Ovary (tissue), 9 donors: ENCODE results near the gene FAM107B. TPM values are rescaled to one million over a fixed set of nuclear protein-coding genes. Genes with fewer than 3 reads are reported as not detected.

Experiments
- DNase-seq, 5 donors: peaks; one replicate each; pipeline ENCODE4 v3.0.0-alpha.2; 2019 to 2020
- H3K27ac ChIP-seq, 2 donors: fragments of 200-600 bp; one replicate each; pipeline versions ENCODE4 v1.5.1 to v1.8.0; 2019 to 2022
- H3K27me3 ChIP-seq: fragments of 200-600 bp; one replicate; pipeline ENCODE4 v1.8.0; 2022
- H3K36me3 ChIP-seq: fragments of 200-600 bp; sonication (generic); one replicate; pipeline ENCODE4 v1.5.1; 2019
- H3K4me1 ChIP-seq: one replicate; pipeline ENCODE4 v1.8.1; 2013; ENCODE audit warnings: mild to moderate bottlenecking, moderate library complexity; ENCODE audit not compliant: insufficient read depth
- H3K4me3 ChIP-seq: fragments of 200-600 bp; sonication (generic); one replicate; pipeline ENCODE4 v1.5.1; 2017
- H3K9me3 ChIP-seq, 2 donors: fragments of 200-600 bp in 1 of 2; sonication (generic) in 1 of 2; one replicate each; pipeline versions ENCODE4 v1.5.1 to v1.8.1; 2013 to 2019; ENCODE audit warnings: mild to moderate bottlenecking in 1 of 2, moderate library complexity in 1 of 2
- EP300 ChIP-seq: sonication (generic); formaldehyde crosslinking; IDR thresholded peaks from one replicate; pipeline ENCODE4 v1.6.1; 2017; ENCODE audit warnings: antibody characterized with exemption
- POLR2A ChIP-seq: fragments of 450-650 bp; IDR thresholded peaks from one replicate; pipeline ENCODE4 v1.6.1; 2017; ENCODE audit warnings: antibody characterized with exemption, mild to moderate bottlenecking, moderate library complexity
- WGBS, 3 donors: extraction: QIAGEN DNeasy Blood & Tissue Kit in 1 of 3; methylation state at CpG; one replicate each; pipeline versions ENCODE4 v1.1.5 to v1.1.7; 2013 to 2017; 5-methylcytosine and 5-hydroxymethylcytosine counted together
- intact Hi-C, 4 donors: fragments of 100-400 bp; cut with DNase I; formaldehyde crosslinking; loops; one replicate each; pipeline versions ENCODE4 v1.11.0 to v1.15.1; 2022 to 2023
- polyA plus RNA-seq, 2 donors: library from polyadenylated mRNA; stranded (reverse); fragments of 200-250 nt in 1 of 2; fragments of 350-450 nt in 1 of 2; fragmentation: Illumina TruSeq in 1 of 2; extraction: RNeasy Lipid Tissue Mini Kit (QIAGEN cat#74804) in 1 of 2; gene quantifications; one replicate each; pipeline ENCODE4 v1.2.3, GENCODE V29; 2013 to 2014
- total RNA-seq, 7 donors: library from RNA; depleted of rRNA in 2 of 7; stranded (reverse); fragments of >200 nt in 2 of 7; fragmentation: NEBNext Ultra II Directional in 3 of 7; extraction: Animal tissue kit (Norgen Biotek cat#: 25700) in 3 of 7; gene quantifications; one replicate each; pipeline versions ENCODE4 v1.1.0 to v1.2.4, GENCODE V29; 2016 to 2023
- TF ChIP-seq, protein P1 (sequence below), 3 donors: fragments of 450-650 bp in 2 of 3; fragments of 200-600 bp in 1 of 3; IDR thresholded peaks; one replicate each; pipeline versions ENCODE4 v1.5.1 to v1.8.0; 2016 to 2022; ENCODE audit warnings: antibody characterized with exemption in 3 of 3, mild to moderate bottlenecking in 1 of 3
- donor health status: DM: no; HTN: no; CAD: no; lungs with moderate emphysema.
- donor health status: DM: no; HTN: no; CAD: no.
- donor health status: Bipolar disorder and iron deficiency.
- donor health status: DM: yes; HTN: yes; CAD: no.
- donor health status: DM: no; HTN: no; CAD: no.
- donor health status: DM: yes; HTN: yes; CAD: no.

The FAM107B gene
- total and polyA plus RNA-seq, 9 donors: 6.0 to 26.6 (median 15.0) TPM

DNA sequence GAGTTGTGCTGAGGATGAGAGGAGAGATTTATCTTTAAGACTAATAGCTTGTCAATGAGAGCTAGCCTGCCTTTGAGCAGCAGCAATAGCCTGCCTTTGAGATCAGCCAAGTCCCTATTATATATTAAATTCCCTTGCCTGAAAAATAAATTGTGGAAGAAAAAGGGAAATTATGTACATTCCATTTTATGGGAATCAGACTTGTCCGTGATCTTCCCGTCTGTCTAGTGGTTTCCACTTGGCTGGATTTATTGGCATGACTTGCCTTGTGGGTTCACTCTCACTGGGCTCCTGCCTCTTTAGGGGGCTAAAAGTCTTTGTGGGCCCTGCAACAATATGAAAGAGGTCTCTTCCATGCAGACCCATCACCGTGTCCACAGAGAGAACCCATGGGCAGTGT lies 272.3 kb downstream of the FAM107B start:
- WGBS, 3 donors: 50 to 55% (median 55%) methylated on average over 3 of the region's 3 CpGs
- no peak overlapping the region for H3K27ac ChIP-seq
- H3K4me1 ChIP-seq: no peaks in the 10 kb centered on the region
- TF ChIP-seq POLR2A (no peak), EP300 (no peak)
- TF ChIP-seq, protein P1, sequence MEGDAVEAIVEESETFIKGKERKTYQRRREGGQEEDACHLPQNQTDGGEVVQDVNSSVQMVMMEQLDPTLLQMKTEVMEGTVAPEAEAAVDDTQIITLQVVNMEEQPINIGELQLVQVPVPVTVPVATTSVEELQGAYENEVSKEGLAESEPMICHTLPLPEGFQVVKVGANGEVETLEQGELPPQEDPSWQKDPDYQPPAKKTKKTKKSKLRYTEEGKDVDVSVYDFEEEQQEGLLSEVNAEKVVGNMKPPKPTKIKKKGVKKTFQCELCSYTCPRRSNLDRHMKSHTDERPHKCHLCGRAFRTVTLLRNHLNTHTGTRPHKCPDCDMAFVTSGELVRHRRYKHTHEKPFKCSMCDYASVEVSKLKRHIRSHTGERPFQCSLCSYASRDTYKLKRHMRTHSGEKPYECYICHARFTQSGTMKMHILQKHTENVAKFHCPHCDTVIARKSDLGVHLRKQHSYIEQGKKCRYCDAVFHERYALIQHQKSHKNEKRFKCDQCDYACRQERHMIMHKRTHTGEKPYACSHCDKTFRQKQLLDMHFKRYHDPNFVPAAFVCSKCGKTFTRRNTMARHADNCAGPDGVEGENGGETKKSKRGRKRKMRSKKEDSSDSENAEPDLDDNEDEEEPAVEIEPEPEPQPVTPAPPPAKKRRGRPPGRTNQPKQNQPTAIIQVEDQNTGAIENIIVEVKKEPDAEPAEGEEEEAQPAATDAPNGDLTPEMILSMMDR (IDR thresholded peaks at IDR 0.05): no peak
- no peak for DNase-seq
- intact Hi-C loops: no loop called here
- no peak overlapping the region for H3K4me3 ChIP-seq
- no peaks in the 10 kb centered on the region for H3K36me3 ChIP-seq
- H3K9me3 ChIP-seq: no peaks in the 10 kb centered on the region
- H3K27me3 ChIP-seq: no peaks in the 10 kb centered on the region

DNA sequence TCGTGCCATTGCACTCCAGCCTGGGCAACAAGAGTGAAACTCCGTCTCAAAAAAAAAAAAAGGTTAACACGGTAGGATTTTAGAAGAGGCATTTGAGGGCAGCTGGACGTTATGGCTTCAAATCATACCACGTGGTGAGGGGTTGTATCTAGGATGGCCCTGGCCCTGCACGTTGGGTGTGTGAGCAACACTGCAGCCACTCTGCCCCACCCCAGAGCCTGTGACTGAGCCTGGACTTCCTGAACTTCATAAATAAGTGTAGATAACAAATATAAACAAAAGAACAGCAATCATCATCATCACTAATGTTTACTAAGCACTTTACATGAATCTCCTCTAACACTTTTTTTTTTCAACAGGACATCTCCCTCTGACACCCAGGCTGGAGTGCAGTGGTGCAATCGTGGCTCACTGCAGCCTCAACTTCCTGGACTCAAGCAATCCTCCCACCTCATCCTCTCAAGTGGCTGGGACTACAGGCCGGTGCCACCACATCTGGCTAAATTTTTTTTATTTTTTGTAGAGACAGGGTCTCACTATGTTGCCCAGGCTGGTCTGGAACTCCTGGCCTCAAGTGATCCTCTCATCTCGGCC lies 274.4 kb downstream of the FAM107B start:
- no peak overlapping the region for H3K4me3 ChIP-seq
- DNase-seq: no peak
- H3K4me1 ChIP-seq: no peaks in the 10 kb centered on the region
- TF ChIP-seq EP300 (no peak), POLR2A (no peak)
- TF ChIP-seq, protein P1 (IDR thresholded peaks at IDR 0.05): no peak
- H3K9me3 ChIP-seq: no peaks in the 10 kb centered on the region
- intact Hi-C loops: no loop called here
- no peaks in the 10 kb centered on the region for H3K36me3 ChIP-seq
- H3K27me3 ChIP-seq: no peaks in the 10 kb centered on the region
- WGBS, 3 donors: 62 to 72% (median 71%) methylated on average over 9 of the region's 9 CpGs
- H3K27ac ChIP-seq: no peak overlapping the region

DNA sequence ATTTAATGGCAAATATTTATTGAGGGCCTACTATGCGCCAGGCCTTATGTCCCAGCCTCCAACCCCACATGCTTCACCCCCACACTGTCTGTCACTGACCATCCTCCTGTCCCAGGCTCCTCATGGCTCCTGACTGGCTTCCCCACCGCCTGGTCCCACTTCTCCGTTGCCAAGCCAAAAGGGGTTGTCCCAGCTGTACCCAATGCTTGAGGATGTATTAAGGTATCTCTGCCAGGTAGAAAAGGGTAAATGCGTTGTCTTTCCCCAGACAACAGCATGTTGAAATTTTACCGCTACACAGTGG lies 275.1 kb downstream of the FAM107B start:
- WGBS, 3 donors: 90 to 94% (median 93%) methylated on average over 5 of the region's 5 CpGs
- Histone ChIP-seq H3K27me3 (no peaks in the 10 kb centered on the region), H3K4me3 (no peak overlapping the region), H3K36me3 (no peaks in the 10 kb centered on the region), H3K27ac (no peak overlapping the region), H3K9me3 (no peaks in the 10 kb centered on the region), H3K4me1 (no peaks in the 10 kb centered on the region)
- no peak for DNase-seq
- TF ChIP-seq POLR2A (no peak), EP300 (no peak)
- TF ChIP-seq, protein P1 (IDR thresholded peaks at IDR 0.05): no peak
- intact Hi-C loops: loop anchor here in 1 of 4 donors (10.0 kb wide), 1 partner anchor 315 kb away; no protein-coding TSS in a partner anchor

DNA sequence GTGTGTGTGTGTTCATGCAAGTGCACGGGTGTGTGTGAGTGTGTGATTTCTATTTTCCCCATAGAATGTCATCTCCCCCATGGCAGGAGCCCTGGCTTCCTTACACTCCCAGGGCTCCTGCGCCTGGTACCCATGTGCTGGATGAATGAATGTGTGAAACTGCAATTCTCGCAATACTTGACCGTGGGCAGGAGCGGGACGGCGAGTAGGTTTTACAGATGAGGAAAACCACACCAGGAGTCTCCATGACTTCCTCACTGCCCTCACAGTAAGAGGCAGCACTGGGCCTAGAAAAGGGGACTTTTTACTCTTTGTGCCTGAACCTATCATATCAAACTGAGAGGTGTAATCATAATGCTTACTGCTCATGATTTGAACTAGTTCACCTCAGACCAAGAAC lies 276.4 kb downstream of the FAM107B start:
- Histone ChIP-seq H3K27ac (no peak overlapping the region), H3K27me3 (no peaks in the 10 kb centered on the region), H3K9me3 (no peaks in the 10 kb centered on the region), H3K4me1 (no peaks in the 10 kb centered on the region), H3K4me3 (no peak overlapping the region), H3K36me3 (no peaks in the 10 kb centered on the region)
- DNase-seq: no peak
- intact Hi-C loops: loop anchor here in 1 of 4 donors (10.0 kb wide), 1 partner anchor 316 kb away; no protein-coding TSS in a partner anchor
- WGBS, 3 donors: 85 to 91% (median 86%) methylated on average over 7 of the region's 7 CpGs
- TF ChIP-seq POLR2A (no peak), EP300 (no peak)
- TF ChIP-seq, protein P1 (IDR thresholded peaks at IDR 0.05): no peak
